Endothelial cell of umbilical vein (primary cell): Measurements from ENCODE around the gene AAGAB. TPM values are rescaled to one million over a fixed set of nuclear protein-coding genes. Genes with fewer than 3 reads are reported as not detected.

ENCODE experiments used
- BruUV-seq: library from RNA; stranded (reverse); fragments of 400-500 nt; replicated peaks from 2 replicates; lab custom pipeline; 2021; lab: Mats Ljungman, UMichigan
- CTCF ChIA-PET: fragments of 300-600, 350-600 bp; sonication (Branson Sonifier 250); formaldehyde crosslinking; loops from one replicate; lab custom pipeline; 2021; ENCODE audit warnings: antibody characterized with exemption, inconsistent platforms; lab: Charles Lee
- POLR2A ChIA-PET: fragments of 300-600, 350-600 bp; sonication (Branson Sonifier 250); formaldehyde crosslinking; loops from one replicate; lab custom pipeline; 2021; ENCODE audit warnings: antibody characterized with exemption, inconsistent platforms; lab: Charles Lee
- DNase-seq: peaks from one replicate; pipeline ENCODE4 v3.0.0-alpha.2; 2011; ENCODE audit warnings: low read depth, low spot score
- FAIRE-seq: peaks from 2 replicates; lab custom pipeline; 2011; peaks lifted over from hg19 to GRCh38; lab: Jason Lieb, UNC
- H2AFZ ChIP-seq: 2 replicates; pipeline ENCODE4 v1.6.0; 2012; ENCODE audit warnings: low read depth, low read length, control low read depth, inconsistent platforms
- H3K27ac ChIP-seq: 2 replicates; pipeline ENCODE4 v1.5.1; 2011; ENCODE audit warnings: low read depth, mild to moderate bottlenecking, control low read depth, low read length, moderate library complexity; ENCODE audit not compliant: insufficient read depth
- H3K27me3 ChIP-seq, 2 experiments: 2 replicates each; pipeline versions ENCODE4 v1.6.0 to v1.6.1; 2011; ENCODE audit warnings: low read length in 2 of 2, mixed read lengths in 1 of 2; ENCODE audit not compliant: control insufficient read depth in 2 of 2, insufficient read depth in 2 of 2
- H3K36me3 ChIP-seq, 2 experiments: 2 replicates in 1 of 2; 3 replicates in 1 of 2; pipeline ENCODE4 v1.5.1; 2011; ENCODE audit warnings: low read length in 2 of 2, mild to moderate bottlenecking in 1 of 2, moderate library complexity in 1 of 2; ENCODE audit not compliant: control insufficient read depth in 2 of 2, insufficient read depth in 2 of 2; ENCODE audit errors: extremely low read depth in 1 of 2
- H3K4me1 ChIP-seq: 3 replicates; pipeline ENCODE4 v1.5.1; 2011; ENCODE audit warnings: mild to moderate bottlenecking, low read length; ENCODE audit not compliant: control insufficient read depth, insufficient read depth; ENCODE audit errors: extremely low read depth
- H3K4me2 ChIP-seq: 2 replicates; pipeline ENCODE4 v1.6.1; 2011; ENCODE audit warnings: low read length, control low read depth, mixed read lengths; ENCODE audit not compliant: insufficient read depth
- H3K4me3 ChIP-seq, 3 experiments: fragments of 200-600 bp in 1 of 3; sonication (generic), shearing (Covaris generic) in 1 of 3; replicated peaks in 1 of 3; 2 replicates each; pipeline ENCODE4 v1.5.1; 2011 to 2016; ENCODE audit warnings: control low read depth in 3 of 3, low read length in 3 of 3, mild to moderate bottlenecking in 2 of 3, inconsistent platforms in 1 of 3, low read depth in 1 of 3, moderate library complexity in 1 of 3; ENCODE audit not compliant: insufficient read depth in 1 of 3
- H3K79me2 ChIP-seq: 2 replicates; pipeline ENCODE4 v1.6.0; 2012; ENCODE audit warnings: low read length, inconsistent platforms; ENCODE audit not compliant: control insufficient read depth, insufficient read depth
- H3K9ac ChIP-seq: replicated peaks from 2 replicates; pipeline ENCODE3; 2011; ENCODE audit warnings: low read length, control low read depth; ENCODE audit not compliant: insufficient read depth; ENCODE audit errors: extremely low read depth
- H3K9me1 ChIP-seq: replicated peaks from 3 replicates; pipeline ENCODE4 v1.6.0; 2011; ENCODE audit warnings: mild to moderate bottlenecking, low read length; ENCODE audit not compliant: control insufficient read depth, insufficient read depth; ENCODE audit errors: extremely low read depth
- H3K9me3 ChIP-seq: replicated peaks from 2 replicates; pipeline ENCODE4 v1.5.1; 2012; ENCODE audit warnings: low read length, inconsistent platforms; ENCODE audit not compliant: control insufficient read depth, insufficient read depth
- H4K20me1 ChIP-seq: replicated peaks from 2 replicates; pipeline ENCODE3; 2011; ENCODE audit warnings: mild to moderate bottlenecking, low read length; ENCODE audit not compliant: control insufficient read depth, insufficient read depth; ENCODE audit errors: extremely low read depth
- EZH2 ChIP-seq: IDR thresholded peaks from 2 replicates; pipeline ENCODE4 v1.6.1; 2012; ENCODE audit warnings: borderline replicate concordance, low read depth, mild to moderate bottlenecking, moderate library complexity, low read length, inconsistent platforms; ENCODE audit not compliant: severe bottlenecking
- FOS ChIP-seq: IDR thresholded peaks from 2 replicates; pipeline ENCODE4 v1.6.1; 2011; ENCODE audit warnings: mild to moderate bottlenecking, low read length, moderate library complexity, borderline replicate concordance; ENCODE audit not compliant: insufficient read depth
- GATA2 ChIP-seq: IDR thresholded peaks from 2 replicates; pipeline ENCODE4 v1.7.0; 2011; ENCODE audit warnings: low read depth, mild to moderate bottlenecking, moderate library complexity, mixed read lengths, low read length; ENCODE audit not compliant: insufficient read length, insufficient read depth
- JUN ChIP-seq: IDR thresholded peaks from 2 replicates; pipeline ENCODE4 v1.6.1; 2011; ENCODE audit warnings: borderline replicate concordance, low read depth; ENCODE audit not compliant: insufficient read length, insufficient read depth
- MYC ChIP-seq: IDR thresholded peaks from one replicate; pipeline ENCODE4 v1.6.1; 2011; ENCODE audit warnings: mild to moderate bottlenecking, low read depth, low read length
- POLR2A ChIP-seq: IDR thresholded peaks from 2 replicates; pipeline ENCODE4 v1.6.1; 2012; ENCODE audit warnings: low read depth, mild to moderate bottlenecking, control low read depth, low read length
- POLR2AphosphoS5 ChIP-seq: IDR thresholded peaks from 2 replicates; pipeline ENCODE4 v1.6.1; 2012; ENCODE audit warnings: low read depth, mild to moderate bottlenecking, control low read depth, low read length, moderate library complexity; ENCODE audit not compliant: insufficient read depth
- dilution Hi-C: fragments of 300-500 bp; cut with MboI; formaldehyde crosslinking; loops from one replicate; pipeline ENCODE4 v1.15.0; 2019; ENCODE audit warnings: low sequenced_read_pairs; ENCODE audit not compliant: extremely low pct_ligation_motif_present
- intact Hi-C: fragments of 100-400 bp; cut with micrococcal nuclease; formaldehyde crosslinking; loops from one replicate; pipeline ENCODE4 v1.10.0; 2022
- polyA plus RNA-seq, 4 experiments: library from polyadenylated mRNA; depleted of rRNA in 3 of 4; stranded (reverse) in 3 of 4; unstranded in 1 of 4; fragments of >200 nt; gene quantifications; 2 replicates each; pipeline versions ENCODE4 v1.2.1 to v1.2.3, GENCODE V29; 2011 to 2012; ENCODE audit warnings: missing spikeins in 1 of 4
- total RNA-seq: library from RNA; stranded (reverse); gene quantifications from 2 replicates; pipeline ENCODE4 v1.2.3, GENCODE V29; 2021
- TF ChIP-seq, protein P1 (sequence below): IDR thresholded peaks from 2 replicates; pipeline ENCODE4 v1.6.1; 2011; ENCODE audit not compliant: insufficient read depth, insufficient read length
- TF ChIP-seq, protein P2 (sequence below), 2 donors: IDR thresholded peaks; 1 replicate in 1 of 2; 2 replicates in 1 of 2; pipeline ENCODE4 v1.5.1; 2011; ENCODE audit warnings: low read length in 2 of 2, mild to moderate bottlenecking in 2 of 2, moderate library complexity in 2 of 2, control low read depth in 1 of 2, inconsistent platforms in 1 of 2, low read depth in 1 of 2; ENCODE audit not compliant: insufficient read depth in 1 of 2; ENCODE audit errors: extremely low read depth in 1 of 2

Gene AAGAB
- total and polyA plus RNA-seq, 2 donors (not counting 3 experiments of a cell fraction or from before 2014, with no cell fraction given): 21.2 to 42.6 TPM

GRCh38 chr15:67225336-67225735 lies 29.1 kb downstream of the AAGAB start:
- Histone ChIP-seq H3K4me1 (no peaks in the 10 kb centered on the region), H3K79me2 (no peaks in the 10 kb centered on the region), H3K9me1 (no peaks in the 10 kb centered on the region), H3K36me3 (peaks cover 3 to 4% of the 10 kb centered on the region in 2 experiments), H2AFZ (no peak overlapping the region), H3K4me3 (no peak overlapping the region), H3K27me3 (no peaks in the 10 kb centered on the region), H3K9ac (no peak overlapping the region), H3K4me2 (no peak overlapping the region), H3K27ac (no peak overlapping the region), H3K9me3 (no peaks in the 10 kb centered on the region), H4K20me1 (no peaks in the 10 kb centered on the region)
- intact Hi-C loops (no loop called here), dilution Hi-C loops (no loop called here)
- no peak for DNase-seq
- ChIA-PET POLR2A (no interaction called here), CTCF (no interaction called here)
- TF ChIP-seq FOS (no peak), EZH2 (no peak), JUN (no peak), POLR2AphosphoS5 (no peak), MYC (no peak), GATA2 (no peak), POLR2A (no peak)
- TF ChIP-seq, protein P1, sequence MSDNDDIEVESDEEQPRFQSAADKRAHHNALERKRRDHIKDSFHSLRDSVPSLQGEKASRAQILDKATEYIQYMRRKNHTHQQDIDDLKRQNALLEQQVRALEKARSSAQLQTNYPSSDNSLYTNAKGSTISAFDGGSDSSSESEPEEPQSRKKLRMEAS: no peak
- TF ChIP-seq, protein P2, sequence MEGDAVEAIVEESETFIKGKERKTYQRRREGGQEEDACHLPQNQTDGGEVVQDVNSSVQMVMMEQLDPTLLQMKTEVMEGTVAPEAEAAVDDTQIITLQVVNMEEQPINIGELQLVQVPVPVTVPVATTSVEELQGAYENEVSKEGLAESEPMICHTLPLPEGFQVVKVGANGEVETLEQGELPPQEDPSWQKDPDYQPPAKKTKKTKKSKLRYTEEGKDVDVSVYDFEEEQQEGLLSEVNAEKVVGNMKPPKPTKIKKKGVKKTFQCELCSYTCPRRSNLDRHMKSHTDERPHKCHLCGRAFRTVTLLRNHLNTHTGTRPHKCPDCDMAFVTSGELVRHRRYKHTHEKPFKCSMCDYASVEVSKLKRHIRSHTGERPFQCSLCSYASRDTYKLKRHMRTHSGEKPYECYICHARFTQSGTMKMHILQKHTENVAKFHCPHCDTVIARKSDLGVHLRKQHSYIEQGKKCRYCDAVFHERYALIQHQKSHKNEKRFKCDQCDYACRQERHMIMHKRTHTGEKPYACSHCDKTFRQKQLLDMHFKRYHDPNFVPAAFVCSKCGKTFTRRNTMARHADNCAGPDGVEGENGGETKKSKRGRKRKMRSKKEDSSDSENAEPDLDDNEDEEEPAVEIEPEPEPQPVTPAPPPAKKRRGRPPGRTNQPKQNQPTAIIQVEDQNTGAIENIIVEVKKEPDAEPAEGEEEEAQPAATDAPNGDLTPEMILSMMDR (IDR thresholded peaks at IDR 0.05; ENCODE audit: extremely low read depth in 1 of 2, insufficient read depth in 1 of 2, low read depth in 1 of 2, low read length in 2 of 2): no peak
- FAIRE-seq: no peak
- BruUV-seq: no TSS peak
